Activated naive CD8-positive, alpha-beta T cell (primary cell): Measurements from ENCODE around the gene EPHB4.
"Not testable (repeated sequence)": the region's sequence is repeated elsewhere in the genome, so short reads cannot be mapped to it uniquely, and the experiment has no call there.

Source experiments
- H3K27ac Mint-ChIP-seq: one replicate; pipeline ENCODE4 v1.8.0; 2021; ENCODE audit warnings: mixed read lengths
- H3K27me3 Mint-ChIP-seq: one replicate; pipeline ENCODE4 v1.8.0; 2021; ENCODE audit warnings: mixed read lengths
- H3K36me3 Mint-ChIP-seq: one replicate; pipeline ENCODE4 v1.8.0; 2021; ENCODE audit warnings: mixed read lengths
- H3K4me1 Mint-ChIP-seq: one replicate; pipeline ENCODE4 v1.8.0; 2021; ENCODE audit warnings: low read depth, mixed read lengths
- H3K4me3 Mint-ChIP-seq: one replicate; pipeline ENCODE4 v1.8.0; 2021; ENCODE audit warnings: mild to moderate bottlenecking, mixed read lengths
- H3K9me3 Mint-ChIP-seq: one replicate; pipeline ENCODE4 v1.8.0; 2021; ENCODE audit warnings: low read depth, mixed read lengths

Gene EPHB4

GRCh38 chr7:100793806-100794660, 33.3 kb downstream of the EPHB4 start:
- no peaks in the 10 kb centered on the region for H3K36me3 Mint-ChIP-seq
- no peak overlapping the region for H3K4me3 Mint-ChIP-seq
- H3K27me3 Mint-ChIP-seq = no peaks in the 10 kb centered on the region
- no peaks in the 10 kb centered on the region for H3K9me3 Mint-ChIP-seq
- no peaks in the 10 kb centered on the region for H3K4me1 Mint-ChIP-seq
- H3K27ac Mint-ChIP-seq = no peak overlapping the region

- Mint-ChIP-seq H3K36me3 (no peaks in the 10 kb centered on the region), H3K27me3 (peaks cover 2% of the 10 kb centered on the region), H3K4me3 (no peak overlapping the region), H3K9me3 (no peaks in the 10 kb centered on the region), H3K27ac (no peak overlapping the region), H3K4me1 (no peaks in the 10 kb centered on the region)
Measured at GRCh38 chr7:100791881-100792666, 35.2 kb downstream of the EPHB4 start.

DNA sequence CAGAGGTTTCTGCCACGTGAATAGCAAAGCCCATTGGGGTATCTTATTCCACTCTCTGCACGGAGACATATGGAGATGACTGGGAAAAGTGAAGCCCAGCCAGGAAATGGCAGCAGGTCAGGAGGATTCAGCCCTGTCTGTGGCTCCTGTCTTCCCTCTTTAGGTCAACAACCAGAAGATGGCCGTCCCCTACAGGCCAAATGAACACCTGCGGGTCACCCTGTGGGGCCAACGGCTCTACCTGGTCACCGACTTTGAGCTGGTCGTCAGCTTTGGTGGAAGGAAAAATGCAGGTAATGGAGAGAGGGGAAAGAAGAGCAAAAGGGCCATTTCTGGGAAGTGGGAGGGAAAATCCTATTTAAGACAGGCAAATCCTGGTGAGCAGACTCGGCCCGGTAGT, 38.3 kb downstream of the EPHB4 start:
- Mint-ChIP-seq H3K4me1 (peaks cover 2% of the 10 kb centered on the region), H3K36me3 (no peaks in the 10 kb centered on the region), H3K27ac (no peak overlapping the region), H3K27me3 (peaks cover 5% of the 10 kb centered on the region), H3K4me3 (no peak overlapping the region), H3K9me3 (no peaks in the 10 kb centered on the region)

DNA sequence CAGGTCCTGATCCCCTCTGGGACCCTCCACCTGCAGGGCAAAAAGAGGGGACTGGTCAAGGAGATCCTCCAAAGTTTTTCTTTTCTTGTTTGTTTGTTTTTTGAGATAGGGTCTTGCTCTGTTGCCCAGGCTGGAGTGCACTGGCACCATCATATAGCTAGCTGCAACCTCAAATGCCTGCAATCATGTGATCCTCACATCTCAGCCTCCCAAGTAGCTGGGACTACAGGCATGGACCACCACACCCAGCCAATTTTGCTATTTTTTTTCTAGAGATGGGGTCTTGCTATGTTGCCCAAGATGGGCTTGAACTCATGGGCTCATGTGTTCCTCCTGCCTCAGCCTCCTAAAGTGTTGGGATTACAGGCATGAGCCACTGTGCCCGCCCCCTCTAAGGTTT, 41.0 kb downstream of the EPHB4 start:
- H3K36me3 Mint-ChIP-seq = no peaks in the 10 kb centered on the region
- H3K4me1 Mint-ChIP-seq = peaks cover 2% of the 10 kb centered on the region
- peaks cover 5% of the 10 kb centered on the region for H3K27me3 Mint-ChIP-seq
- H3K9me3 Mint-ChIP-seq = no peaks in the 10 kb centered on the region
- no peak overlapping the region for H3K27ac Mint-ChIP-seq
- H3K4me3 Mint-ChIP-seq = peak overlapping the region; percentile 27

DNA sequence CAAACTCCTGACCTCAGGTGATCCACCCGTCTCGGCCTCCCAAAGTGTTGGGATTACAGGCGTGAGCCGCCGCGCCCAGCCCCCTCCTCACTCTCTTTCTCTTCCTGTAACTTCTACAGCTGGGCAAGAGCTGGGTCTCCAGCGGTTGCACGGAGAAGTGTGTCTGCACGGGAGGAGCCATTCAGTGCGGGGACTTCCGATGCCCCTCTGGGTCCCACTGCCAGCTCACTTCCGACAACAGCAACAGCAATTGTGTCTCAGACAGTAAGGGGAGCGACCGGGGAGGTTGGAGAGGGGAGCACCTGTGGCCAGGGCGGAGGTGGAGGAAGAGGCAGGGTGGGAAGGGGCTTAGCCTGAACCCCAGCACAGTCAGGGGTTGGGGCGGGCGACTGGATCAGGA, 41.4 kb downstream of the EPHB4 start:
- Mint-ChIP-seq H3K4me1 (peaks cover 2% of the 10 kb centered on the region), H3K36me3 (no peaks in the 10 kb centered on the region), H3K9me3 (no peaks in the 10 kb centered on the region), H3K4me3 (peak overlapping the region; percentile 70), H3K27me3 (peaks cover 5% of the 10 kb centered on the region), H3K27ac (peak overlapping the region; percentile 75)

DNA sequence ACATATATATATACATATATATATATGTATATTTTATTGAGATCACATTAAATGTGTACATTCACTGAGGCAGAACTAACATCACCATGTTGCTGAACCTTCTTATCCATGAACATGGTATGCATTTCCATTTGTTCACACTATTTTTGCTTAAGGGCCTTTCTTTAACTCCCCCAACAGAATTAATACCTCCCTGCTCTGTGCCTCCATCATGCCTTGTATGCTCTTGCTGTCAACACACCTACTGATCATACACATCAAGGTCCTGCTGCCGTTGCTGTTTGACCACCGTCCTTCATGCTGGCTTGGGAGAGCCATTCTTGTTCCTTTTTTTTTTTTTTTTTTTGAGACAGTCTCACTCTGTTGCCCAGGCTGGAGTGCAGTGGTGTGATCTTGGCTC, 43.5 kb downstream of the EPHB4 start:
- no peaks in the 10 kb centered on the region for H3K9me3 Mint-ChIP-seq
- peaks cover 2% of the 10 kb centered on the region for H3K4me1 Mint-ChIP-seq
- no peak overlapping the region for H3K4me3 Mint-ChIP-seq

GRCh38 chr7:100781255-100781654, 46.1 kb downstream of the EPHB4 start:
- H3K27me3 Mint-ChIP-seq = peaks cover 1% of the 10 kb centered on the region
- H3K36me3 Mint-ChIP-seq = no peaks in the 10 kb centered on the region

More for the DNA sequence above, 43.5 kb downstream of the EPHB4 start:
- Mint-ChIP-seq H3K36me3 (no peaks in the 10 kb centered on the region), H3K27ac (no peak overlapping the region), H3K27me3 (peaks cover 5% of the 10 kb centered on the region)

GRCh38 chr7:100779359-100779758, 48.0 kb downstream of the EPHB4 start:
- no peaks in the 10 kb centered on the region for H3K9me3 Mint-ChIP-seq
- no peaks in the 10 kb centered on the region for H3K4me1 Mint-ChIP-seq
- H3K27me3 Mint-ChIP-seq = peaks cover 3% of the 10 kb centered on the region
- H3K4me3 Mint-ChIP-seq = no peak overlapping the region
- H3K27ac Mint-ChIP-seq = no peak overlapping the region
- no peaks in the 10 kb centered on the region for H3K36me3 Mint-ChIP-seq

More at GRCh38 chr7:100781255-100781654, 46.1 kb downstream of the EPHB4 start:
- Mint-ChIP-seq H3K4me3 (no peak overlapping the region), H3K9me3 (no peaks in the 10 kb centered on the region), H3K27ac (no peak overlapping the region), H3K4me1 (peaks cover 2% of the 10 kb centered on the region)

GRCh38 chr7:100778061-100778621, 49.2 kb downstream of the EPHB4 start:
- Mint-ChIP-seq H3K4me3 (no peak overlapping the region), H3K27me3 (peaks cover 3% of the 10 kb centered on the region), H3K36me3 (no peaks in the 10 kb centered on the region)

DNA sequence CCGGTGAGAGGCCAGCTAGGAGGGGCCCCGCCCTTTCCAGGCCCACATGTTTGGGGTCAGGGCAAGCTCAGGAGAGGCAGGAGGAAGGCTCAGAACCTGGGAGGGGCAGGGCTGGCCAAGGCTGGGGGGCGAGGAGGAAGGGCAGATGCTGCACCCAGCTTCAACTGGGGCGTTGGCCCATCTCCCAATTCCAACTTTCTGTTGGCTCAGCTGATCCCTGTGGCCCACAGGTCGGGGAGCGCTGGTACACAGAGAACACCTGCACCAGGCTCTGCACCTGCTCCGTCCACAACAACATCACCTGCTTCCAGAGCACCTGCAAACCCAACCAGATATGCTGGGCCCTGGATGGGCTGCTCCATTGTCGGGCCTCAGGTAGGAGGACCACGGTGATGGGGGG, 53.8 kb downstream of the EPHB4 start:
- no peak overlapping the region for H3K27ac Mint-ChIP-seq
- no peaks in the 10 kb centered on the region for H3K36me3 Mint-ChIP-seq
- H3K4me3 Mint-ChIP-seq = no peak overlapping the region
- H3K4me1 Mint-ChIP-seq = no peaks in the 10 kb centered on the region
- peaks cover 5% of the 10 kb centered on the region for H3K27me3 Mint-ChIP-seq
- H3K9me3 Mint-ChIP-seq = no peaks in the 10 kb centered on the region

More at GRCh38 chr7:100778061-100778621, 49.2 kb downstream of the EPHB4 start:
- H3K9me3 Mint-ChIP-seq = no peaks in the 10 kb centered on the region
- no peak overlapping the region for H3K27ac Mint-ChIP-seq
- H3K4me1 Mint-ChIP-seq = no peaks in the 10 kb centered on the region

- Mint-ChIP-seq H3K36me3 (no peaks in the 10 kb centered on the region), H3K4me1 (no peaks in the 10 kb centered on the region), H3K4me3 (no peak overlapping the region), H3K27me3 (peaks cover 4% of the 10 kb centered on the region), H3K9me3 (no peaks in the 10 kb centered on the region), H3K27ac (no peak overlapping the region)
Measured at GRCh38 chr7:100768784-100769183, 58.5 kb downstream of the EPHB4 start.

- peaks cover 4% of the 10 kb centered on the region for H3K27me3 Mint-ChIP-seq
Measured at GRCh38 chr7:100765250-100765649, 62.1 kb downstream of the EPHB4 start.

GRCh38 chr7:100764841-100765240, 62.5 kb downstream of the EPHB4 start:
- no peaks in the 10 kb centered on the region for H3K9me3 Mint-ChIP-seq
- H3K4me3 Mint-ChIP-seq = no peak overlapping the region
- H3K4me1 Mint-ChIP-seq = no peaks in the 10 kb centered on the region
- no peaks in the 10 kb centered on the region for H3K36me3 Mint-ChIP-seq
- H3K27ac Mint-ChIP-seq = no peak overlapping the region
- H3K27me3 Mint-ChIP-seq = peaks cover 4% of the 10 kb centered on the region

More at GRCh38 chr7:100765250-100765649, 62.1 kb downstream of the EPHB4 start:
- Mint-ChIP-seq H3K36me3 (no peaks in the 10 kb centered on the region), H3K4me3 (no peak overlapping the region), H3K4me1 (no peaks in the 10 kb centered on the region), H3K9me3 (no peaks in the 10 kb centered on the region), H3K27ac (no peak overlapping the region)

DNA sequence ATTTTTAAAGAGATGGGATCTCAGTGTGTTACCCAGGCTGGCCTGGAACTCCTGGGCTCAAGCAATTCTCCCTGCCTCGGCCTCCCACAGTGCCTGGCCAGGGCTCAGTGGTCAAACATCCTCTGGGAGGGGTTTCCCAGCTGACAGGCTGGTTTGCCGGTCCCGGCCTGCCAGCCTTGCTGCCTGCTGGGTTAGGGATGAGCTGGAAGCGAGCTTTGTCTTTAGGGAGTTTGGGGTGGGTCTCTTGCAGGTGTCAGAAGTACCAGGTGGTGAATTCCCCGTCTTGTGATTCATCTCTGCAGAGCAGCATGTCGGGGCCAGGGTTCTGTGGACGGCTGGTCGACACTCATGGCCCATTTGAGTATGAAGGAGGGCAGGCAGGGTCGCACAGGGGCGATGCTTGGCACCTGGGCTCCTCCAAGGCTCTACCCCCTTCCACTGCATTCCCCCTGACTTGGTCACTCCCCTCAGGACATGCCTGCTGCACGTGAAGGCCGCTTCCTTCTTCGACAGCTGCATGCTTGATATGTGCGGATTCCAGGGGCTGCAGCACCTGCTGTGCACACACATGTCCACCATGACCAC, 63.7 kb downstream of the EPHB4 start:
- no peak overlapping the region for H3K27ac Mint-ChIP-seq
- peaks cover 2% of the 10 kb centered on the region for H3K27me3 Mint-ChIP-seq
- no peaks in the 10 kb centered on the region for H3K4me1 Mint-ChIP-seq
- H3K9me3 Mint-ChIP-seq = no peaks in the 10 kb centered on the region
- no peak overlapping the region for H3K4me3 Mint-ChIP-seq
- no peaks in the 10 kb centered on the region for H3K36me3 Mint-ChIP-seq

- H3K36me3 Mint-ChIP-seq, H3K27me3 Mint-ChIP-seq, H3K4me3 Mint-ChIP-seq, H3K4me1 Mint-ChIP-seq, H3K27ac Mint-ChIP-seq, H3K9me3 Mint-ChIP-seq: not testable (repeated sequence)
Measured at GRCh38 chr7:100762841-100763240, 64.5 kb downstream of the EPHB4 start.
